ENCODE results near the gene NTHL1. TPM values are rescaled to one million over a fixed set of nuclear protein-coding genes. Genes with fewer than 3 reads are reported as not detected.
A peak's percentile ranks its signal among the peaks of the same experiment; 100 is the strongest.

NTHL1 gene
- total RNA-seq, 2 experiments from 2014 or later: 23.8 to 34.4 TPM

GRCh38 chr16:2009791-2010510, 37.7 kb downstream of the NTHL1 start, which contains the start of gene ZNF598:
TSS of gene ZNF598 (minus strand) at chr16:2009821.
- H3K4me1 Mint-ChIP-seq: peaks cover 37% of the 10 kb centered on the region
- H3K36me3 Mint-ChIP-seq (ENCODE audit: low read depth): peaks cover 18% of the 10 kb centered on the region
- peak within 1 kb of the TSS; percentile 92 for H3K4me3 Mint-ChIP-seq
- peak; percentile 80 for DNase-seq
- H3K9me3 Mint-ChIP-seq: no peaks in the 10 kb centered on the region
- no peaks in the 10 kb centered on the region for H3K27me3 Mint-ChIP-seq
- ChIA-PET CTCF (interaction anchor here (2.4 kb wide), 1 partner anchor 15 kb away, joined by 9 read pairs; no protein-coding TSS in a partner anchor), POLR2A (no interaction called here)
- H3K27ac Mint-ChIP-seq: peak within 1 kb of the TSS; percentile 95

DNA sequence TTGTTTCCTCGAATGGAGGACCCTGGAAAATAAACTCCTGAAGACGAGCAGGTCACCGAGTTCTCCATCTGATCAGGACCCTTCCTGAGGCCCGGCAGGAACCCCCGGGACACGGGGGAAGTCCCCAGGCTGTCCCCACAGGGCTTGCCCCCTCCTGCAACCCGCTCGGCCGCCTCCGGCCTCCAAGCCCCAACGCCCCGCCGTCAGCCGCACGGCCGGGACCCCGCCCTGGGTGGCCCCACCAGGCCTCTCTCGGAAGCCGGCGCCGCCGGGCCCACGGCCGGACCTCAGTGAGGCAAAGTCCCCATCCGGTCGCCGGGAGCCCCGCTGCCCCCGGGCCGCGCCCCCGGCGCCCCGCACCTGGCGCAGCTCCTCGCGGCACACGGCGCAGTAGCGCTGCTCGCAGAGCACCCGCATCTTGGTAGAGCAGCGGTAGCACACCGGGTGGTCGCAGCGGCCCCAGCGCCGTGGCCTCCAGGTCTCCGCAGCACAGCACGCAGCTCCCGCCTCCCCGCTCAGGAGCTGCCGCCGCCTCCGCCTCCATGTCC, 38.4 kb downstream of the NTHL1 start:
- Mint-ChIP-seq H3K4me3 (peak overlapping the region; percentile 81), H3K27ac (peak overlapping the region; percentile 91), H3K4me1 (peaks cover 39% of the 10 kb centered on the region), H3K9me3 (no peaks in the 10 kb centered on the region), H3K27me3 (no peaks in the 10 kb centered on the region), H3K36me3 (ENCODE audit: low read depth) (peaks cover 18% of the 10 kb centered on the region)
- ChIA-PET CTCF (interaction anchor here (2.4 kb wide), 1 partner anchor 14 kb away, joined by 9 read pairs; no protein-coding TSS in a partner anchor), POLR2A (interaction anchor here (1.0 kb wide), 1 partner anchor 146 kb away, joined by 3 read pairs; no protein-coding TSS in a partner anchor)
- no peak for DNase-seq

DNA sequence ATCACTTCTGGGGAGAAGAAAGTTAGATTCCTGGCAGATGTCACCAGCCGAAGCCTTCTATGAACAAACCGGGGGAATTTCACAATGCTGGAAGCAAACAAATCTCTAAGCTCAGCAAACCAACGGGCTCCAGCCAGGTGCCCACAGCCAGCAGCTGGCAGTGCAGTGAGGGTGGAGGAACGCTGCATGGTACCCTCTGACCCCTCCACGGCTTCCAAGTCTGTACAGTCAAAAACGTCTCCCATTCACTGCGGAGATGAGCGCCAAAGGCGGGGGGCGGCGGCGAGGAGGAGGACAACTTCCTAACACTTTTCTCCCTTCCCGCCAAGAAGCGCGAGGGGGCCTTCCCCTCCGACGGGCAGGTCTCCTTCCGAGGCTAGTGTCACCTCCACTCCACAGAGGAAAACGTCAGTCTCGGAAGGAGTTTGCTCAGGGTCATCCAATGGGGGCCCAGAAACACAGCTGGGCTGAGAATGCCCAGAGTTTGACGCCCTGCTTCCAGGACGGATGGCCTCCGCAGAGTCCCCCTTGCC, 38.9 kb downstream of the NTHL1 start:
- ChIA-PET POLR2A (interaction anchor here (1.0 kb wide), 1 partner anchor 146 kb away, joined by 3 read pairs; no protein-coding TSS in a partner anchor), CTCF (interaction anchor here (1.8 to 2.4 kb wide), 2 partner anchors 14 kb away, joined by 5 to 9 read pairs; no protein-coding TSS in a partner anchor)
- H3K4me1 Mint-ChIP-seq: peaks cover 43% of the 10 kb centered on the region
- H3K4me3 Mint-ChIP-seq: peak overlapping the region; percentile 81
- H3K9me3 Mint-ChIP-seq: no peaks in the 10 kb centered on the region
- no peaks in the 10 kb centered on the region for H3K27me3 Mint-ChIP-seq
- H3K36me3 Mint-ChIP-seq (ENCODE audit: low read depth): peaks cover 18% of the 10 kb centered on the region
- peak; percentile 44 for DNase-seq
- peak overlapping the region; percentile 91 for H3K27ac Mint-ChIP-seq

DNA sequence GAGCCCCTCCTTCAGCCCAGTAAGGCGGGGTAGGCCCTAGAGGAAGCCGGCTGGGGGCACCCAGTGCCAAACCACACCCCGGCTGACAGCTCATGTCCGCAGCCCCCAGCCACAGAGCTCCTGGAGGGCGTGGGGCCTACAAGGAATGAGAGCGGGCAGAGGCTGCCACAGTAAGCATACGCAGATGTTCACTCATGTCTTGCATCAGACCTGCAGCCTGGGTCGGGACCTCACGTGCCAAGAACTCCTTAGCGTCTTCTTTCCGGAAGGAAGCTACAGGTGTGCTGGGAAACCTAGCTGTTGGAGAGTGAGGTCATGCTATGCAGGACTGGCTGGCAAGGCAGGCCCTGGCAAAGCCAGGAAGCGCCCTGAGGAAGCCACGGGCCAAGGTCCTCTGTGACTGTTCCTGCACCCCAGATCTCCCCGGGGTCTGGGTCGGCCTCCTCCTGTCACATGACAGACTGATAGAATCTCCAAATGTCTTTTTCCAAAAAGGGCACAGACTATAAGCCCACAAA, 39.6 kb downstream of the NTHL1 start:
- Mint-ChIP-seq H3K9me3 (no peaks in the 10 kb centered on the region), H3K27ac (peak overlapping the region; percentile 91), H3K27me3 (no peaks in the 10 kb centered on the region), H3K4me3 (peak overlapping the region; percentile 81), H3K4me1 (peaks cover 43% of the 10 kb centered on the region), H3K36me3 (ENCODE audit: low read depth) (peaks cover 18% of the 10 kb centered on the region)
- POLR2A ChIA-PET: no interaction called here
- CTCF ChIA-PET: interaction anchor here (1.3 to 2.4 kb wide), 3 partner anchors 13 to 132 kb away, joined by 5 to 9 read pairs (median 5); no protein-coding TSS in a partner anchor
- peak; percentile 30 for DNase-seq

DNA sequence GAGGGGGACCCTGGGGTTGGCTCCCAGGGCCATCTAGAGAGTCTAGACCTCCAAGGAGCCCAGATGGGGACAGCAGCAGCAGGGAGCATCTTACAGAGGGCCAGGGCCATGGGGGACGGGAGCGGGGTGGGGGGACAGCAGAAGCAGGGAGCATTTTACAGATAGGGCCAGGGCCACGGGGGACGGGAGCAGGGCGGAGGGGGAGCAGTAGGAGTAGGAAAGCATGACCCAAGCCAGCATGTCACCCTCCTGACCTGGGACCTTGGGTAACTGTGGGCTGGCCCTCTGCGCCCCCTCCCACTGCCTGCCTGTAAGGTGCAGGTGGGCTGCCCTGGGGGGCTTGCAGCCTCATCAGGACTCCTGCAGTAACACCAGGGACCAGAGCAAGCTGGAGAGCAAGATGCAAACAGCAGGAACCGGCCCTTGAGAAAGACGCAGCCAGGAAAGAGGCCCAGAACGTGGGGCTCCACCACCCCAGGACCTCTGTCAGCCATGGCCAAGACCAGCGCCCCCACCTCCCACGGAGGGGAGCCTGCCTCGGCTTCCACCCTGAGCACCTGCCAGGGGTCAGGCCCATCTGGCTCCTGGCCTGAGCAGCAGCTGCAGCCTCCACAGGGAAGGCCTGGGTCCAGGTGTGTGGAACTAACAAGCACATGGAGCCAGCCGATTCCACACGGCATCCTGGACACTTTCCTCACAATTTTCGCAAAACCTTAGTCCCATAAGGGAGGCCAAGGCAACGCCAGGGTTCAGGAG, 40.4 kb downstream of the NTHL1 start:
- Mint-ChIP-seq H3K36me3 (ENCODE audit: low read depth) (peaks cover 21% of the 10 kb centered on the region), H3K4me1 (peaks cover 43% of the 10 kb centered on the region)

DNA sequence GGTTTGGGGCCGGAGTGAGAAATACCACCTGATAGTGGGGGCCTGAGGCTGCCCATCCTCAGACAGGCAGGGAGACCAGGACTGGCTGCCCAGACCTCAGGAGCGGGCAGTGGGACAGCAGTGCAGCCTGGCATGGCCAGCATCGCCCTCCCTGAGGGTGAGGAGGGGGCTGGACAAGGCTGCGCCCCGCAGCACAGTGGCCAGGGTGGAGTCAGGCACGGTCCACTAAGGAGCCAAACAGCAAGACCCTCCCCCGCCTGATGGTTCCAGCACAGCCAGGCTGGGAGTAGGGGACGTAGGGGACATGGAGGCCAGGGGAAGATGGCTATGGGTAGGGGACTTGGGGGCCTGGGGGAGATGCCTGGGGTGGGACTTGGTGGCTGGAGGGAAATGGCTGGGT, 41.3 kb downstream of the NTHL1 start:
- Mint-ChIP-seq H3K27me3 (no peaks in the 10 kb centered on the region), H3K27ac (no peak overlapping the region), H3K4me1 (peaks cover 43% of the 10 kb centered on the region), H3K4me3 (no peak overlapping the region), H3K9me3 (no peaks in the 10 kb centered on the region), H3K36me3 (ENCODE audit: low read depth) (peaks cover 24% of the 10 kb centered on the region)
- no peak for DNase-seq
- ChIA-PET POLR2A (no interaction called here), CTCF (interaction anchor here (3.7 kb wide), 1 partner anchor 12 kb away, joined by 36 read pairs; no protein-coding TSS in a partner anchor)

More for the DNA sequence above, 40.4 kb downstream of the NTHL1 start:
- CTCF ChIA-PET: interaction anchor here (1.3 to 2.4 kb wide), 3 partner anchors 12 to 133 kb away, joined by 5 to 9 read pairs (median 5); no protein-coding TSS in a partner anchor
- Mint-ChIP-seq H3K4me3 (peak overlapping the region; percentile 81), H3K27ac (peak overlapping the region; percentile 91), H3K27me3 (no peaks in the 10 kb centered on the region), H3K9me3 (no peaks in the 10 kb centered on the region)
- DNase-seq: no peak
- POLR2A ChIA-PET: no interaction called here

DNA sequence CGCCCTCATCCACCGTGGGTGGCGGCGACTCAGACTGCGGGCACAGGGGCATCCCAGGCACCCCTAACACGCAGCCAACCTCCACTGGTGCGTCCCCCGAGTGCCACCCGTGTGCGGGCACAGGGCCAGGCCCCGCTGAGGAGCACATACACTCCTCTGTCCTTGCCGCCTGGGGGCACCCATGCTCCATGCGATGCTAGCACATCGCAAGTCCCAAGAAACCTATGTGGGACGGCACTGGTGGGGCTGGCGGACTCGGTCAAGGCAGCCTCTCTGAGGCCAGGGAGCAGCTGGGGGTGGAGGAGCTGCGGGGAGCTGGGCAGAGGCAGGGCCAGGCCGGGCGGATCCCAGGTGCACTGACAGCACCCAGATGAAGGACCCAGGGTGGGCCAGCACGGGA, 42.0 kb downstream of the NTHL1 start:
- Mint-ChIP-seq H3K4me1 (peaks cover 43% of the 10 kb centered on the region), H3K27me3 (no peaks in the 10 kb centered on the region), H3K4me3 (no peak overlapping the region), H3K9me3 (no peaks in the 10 kb centered on the region), H3K36me3 (ENCODE audit: low read depth) (peaks cover 28% of the 10 kb centered on the region), H3K27ac (no peak overlapping the region)
- DNase-seq: no peak
- ChIA-PET POLR2A (no interaction called here), CTCF (interaction anchor here (3.7 kb wide), 1 partner anchor 11 kb away, joined by 36 read pairs; no protein-coding TSS in a partner anchor)

DNA sequence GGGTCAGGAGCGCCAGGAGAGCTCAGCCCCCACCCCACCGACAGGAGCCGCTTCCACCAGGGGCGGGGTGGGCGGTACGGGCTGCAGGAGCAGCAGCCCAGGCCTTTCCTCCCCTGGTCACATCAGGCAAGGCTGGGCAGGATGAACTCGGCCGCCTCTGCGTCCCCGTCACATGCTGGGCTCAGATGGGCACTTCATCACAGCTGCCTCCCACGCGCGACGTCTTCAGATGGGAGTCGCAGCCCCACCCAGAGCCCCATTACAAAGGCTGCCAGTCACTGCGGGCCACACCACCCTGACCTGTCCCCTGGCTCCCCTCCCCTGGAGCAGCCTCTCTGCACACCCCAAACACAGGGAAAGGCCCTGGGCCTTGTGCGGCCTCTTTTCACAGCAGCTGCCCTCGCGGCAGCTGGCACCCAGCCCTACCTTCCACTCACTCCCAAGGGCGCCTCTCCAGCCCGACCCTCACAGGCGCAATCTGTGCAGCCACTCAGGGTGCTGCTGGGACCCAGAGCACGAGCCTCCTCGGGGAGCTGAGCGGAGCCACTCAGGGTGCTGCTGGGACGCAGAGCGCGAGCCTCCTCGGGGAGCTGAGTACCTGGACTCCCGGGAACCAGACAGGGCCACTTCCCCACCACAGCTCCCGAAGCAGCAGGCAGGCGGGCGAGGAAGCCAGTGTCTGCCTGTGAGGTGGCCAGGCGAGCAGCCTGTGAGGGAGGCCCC, 42.7 kb downstream of the NTHL1 start:
- H3K4me1 Mint-ChIP-seq: peaks cover 37% of the 10 kb centered on the region
- no peak for DNase-seq
- H3K27ac Mint-ChIP-seq: no peak overlapping the region
- H3K9me3 Mint-ChIP-seq: no peaks in the 10 kb centered on the region
- H3K27me3 Mint-ChIP-seq: no peaks in the 10 kb centered on the region
- no peak overlapping the region for H3K4me3 Mint-ChIP-seq
- ChIA-PET CTCF (interaction anchor here (0.7 to 3.7 kb wide), 9 partner anchors 11 to 150 kb away, joined by 3 to 36 read pairs (median 4); partner anchors contain the start of genes NOXO1, NPW and TRAF7), POLR2A (no interaction called here)
- H3K36me3 Mint-ChIP-seq (ENCODE audit: low read depth): peaks cover 23% of the 10 kb centered on the region

DNA sequence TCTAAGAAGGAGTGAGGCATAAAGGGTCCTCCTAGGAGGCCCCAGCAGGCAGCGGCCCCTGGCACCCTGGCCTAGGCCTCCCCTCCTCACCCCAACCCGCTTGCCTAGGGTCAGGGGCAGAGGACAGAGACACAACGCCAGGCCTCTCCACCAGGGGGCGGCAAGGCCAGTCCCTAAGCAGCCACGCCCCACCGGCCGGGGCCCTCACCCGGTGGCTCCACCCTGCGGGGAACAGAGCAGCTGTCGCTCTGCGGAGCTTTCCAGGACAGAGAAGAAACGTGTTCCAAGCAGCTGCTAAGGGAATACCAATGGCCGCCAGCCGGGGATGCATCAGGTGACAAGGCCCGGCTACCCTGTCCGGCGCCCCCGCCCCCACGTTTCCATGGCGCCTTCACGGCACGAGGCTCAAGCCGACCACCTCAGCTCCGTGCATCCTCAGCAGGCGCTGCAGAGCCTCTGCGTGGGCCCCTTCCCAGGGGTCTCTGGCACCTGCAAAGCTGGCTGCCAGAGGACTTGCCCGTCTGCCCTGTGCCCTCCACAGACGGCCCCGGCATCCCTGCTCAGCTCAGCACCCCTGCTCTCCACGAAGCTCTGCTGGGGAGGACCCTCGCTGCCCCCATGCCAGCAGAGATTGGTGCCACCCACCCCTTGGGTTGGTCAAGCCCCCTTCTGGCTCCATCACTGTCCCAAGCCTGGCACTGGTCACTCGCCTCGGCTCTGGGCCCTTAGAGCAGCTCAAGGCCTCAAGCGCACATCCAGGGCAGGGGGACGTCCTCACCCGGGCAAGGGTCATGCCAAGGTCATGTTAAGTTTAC, 43.6 kb downstream of the NTHL1 start:
- Mint-ChIP-seq H3K27me3 (no peaks in the 10 kb centered on the region), H3K9me3 (no peaks in the 10 kb centered on the region), H3K27ac (no peak overlapping the region), H3K36me3 (ENCODE audit: low read depth) (peaks cover 23% of the 10 kb centered on the region), H3K4me1 (peaks cover 37% of the 10 kb centered on the region), H3K4me3 (no peak overlapping the region)
- ChIA-PET POLR2A (no interaction called here), CTCF (interaction anchor here (0.6 to 3.7 kb wide), 20 partner anchors 9 to 388 kb away, joined by 3 to 36 read pairs (median 4); partner anchors contain the start of genes NME3, NOXO1, NPW and NTHL1)
- peak; percentile 92 for DNase-seq

- CTCF ChIA-PET: interaction anchor here (0.6 to 3.7 kb wide), 15 partner anchors 9 to 162 kb away, joined by 3 to 36 read pairs (median 5); partner anchors contain the start of genes NTHL1, TBL3, TRAF7 and TSC2
- H3K4me1 Mint-ChIP-seq: peaks cover 32% of the 10 kb centered on the region
- H3K36me3 Mint-ChIP-seq (ENCODE audit: low read depth): peaks cover 25% of the 10 kb centered on the region
- no peak for DNase-seq
- no peaks in the 10 kb centered on the region for H3K9me3 Mint-ChIP-seq
- no peak overlapping the region for H3K27ac Mint-ChIP-seq
- H3K4me3 Mint-ChIP-seq: no peak overlapping the region
- POLR2A ChIA-PET: no interaction called here
- H3K27me3 Mint-ChIP-seq: no peaks in the 10 kb centered on the region
Observed at GRCh38 chr16:2003231-2003826, 44.3 kb downstream of the NTHL1 start.
